Measurements from ENCODE around the gene SPRY4.
"Not testable (repeated sequence)": the region's sequence is repeated elsewhere in the genome, so short reads cannot be mapped to it uniquely, and the experiment has no call there.

SPRY4 gene

GRCh38 chr5:142264084-142264483 lies 60.7 kb downstream of the SPRY4 start:
- H3K4me3 ChIP-seq (ENCODE audit: low read depth, low read length) = not testable (repeated sequence)

DNA sequence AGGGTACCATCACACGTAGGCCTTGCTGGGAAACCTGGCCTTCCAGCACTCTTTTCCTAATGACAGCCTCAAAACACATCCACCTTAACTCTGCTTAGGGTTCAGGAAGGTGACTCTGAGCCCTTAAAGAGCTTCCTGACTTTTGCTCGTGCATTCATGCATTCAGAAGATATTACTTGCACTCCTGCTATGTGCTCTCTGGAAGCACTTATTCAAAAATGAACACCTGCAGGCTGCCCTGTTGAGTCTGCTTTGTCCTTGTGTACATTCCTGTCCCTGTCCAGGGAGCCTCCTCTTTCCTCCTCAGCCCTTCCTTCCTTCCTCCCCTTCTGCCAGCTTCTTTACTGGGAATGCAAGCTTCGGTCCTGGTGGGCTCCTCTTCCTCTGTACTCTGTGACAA lies 61.5 kb downstream of the SPRY4 start:
- H3K4me3 ChIP-seq (ENCODE audit: low read depth, low read length) = no peak overlapping the region

DNA sequence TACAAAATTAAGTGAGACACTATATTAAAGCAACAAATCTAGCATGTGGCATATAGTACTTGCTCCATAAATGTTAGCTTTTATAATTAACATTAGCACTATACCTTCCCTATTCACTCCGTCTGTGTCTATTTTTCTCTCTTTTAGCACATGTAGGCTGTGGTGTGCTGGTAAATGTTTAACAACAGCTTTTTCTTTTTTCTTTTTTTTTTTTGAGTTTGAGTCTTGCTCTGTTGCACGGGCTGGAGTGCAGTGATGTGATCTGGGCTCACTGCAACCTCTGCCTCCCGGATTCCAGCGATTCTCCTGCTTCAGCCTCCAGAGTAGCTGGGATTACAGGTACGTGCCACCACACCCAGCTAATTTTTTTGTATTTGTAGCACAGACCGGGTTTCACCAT lies 62.1 kb downstream of the SPRY4 start:
- H3K4me3 ChIP-seq (ENCODE audit: low read depth, low read length) = no peak overlapping the region

Data from iPS-11a (cell line).